GM12875 (cell line): ENCODE measurements around the gene SF3B6.

Experiments
- H3K4me3 ChIP-seq: one replicate; pipeline ENCODE4 v1.5.1; 2011; ENCODE audit warnings: low read depth, low read length, control low read depth
- CTCF ChIP-seq: IDR thresholded peaks from 2 replicates; pipeline ENCODE4 v1.5.1; 2011; ENCODE audit warnings: low read depth, mild to moderate bottlenecking, control low read depth, inconsistent platforms, low read length, moderate library complexity, borderline replicate concordance; ENCODE audit not compliant: insufficient read depth

The SF3B6 gene, protein sequence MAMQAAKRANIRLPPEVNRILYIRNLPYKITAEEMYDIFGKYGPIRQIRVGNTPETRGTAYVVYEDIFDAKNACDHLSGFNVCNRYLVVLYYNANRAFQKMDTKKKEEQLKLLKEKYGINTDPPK

DNA sequence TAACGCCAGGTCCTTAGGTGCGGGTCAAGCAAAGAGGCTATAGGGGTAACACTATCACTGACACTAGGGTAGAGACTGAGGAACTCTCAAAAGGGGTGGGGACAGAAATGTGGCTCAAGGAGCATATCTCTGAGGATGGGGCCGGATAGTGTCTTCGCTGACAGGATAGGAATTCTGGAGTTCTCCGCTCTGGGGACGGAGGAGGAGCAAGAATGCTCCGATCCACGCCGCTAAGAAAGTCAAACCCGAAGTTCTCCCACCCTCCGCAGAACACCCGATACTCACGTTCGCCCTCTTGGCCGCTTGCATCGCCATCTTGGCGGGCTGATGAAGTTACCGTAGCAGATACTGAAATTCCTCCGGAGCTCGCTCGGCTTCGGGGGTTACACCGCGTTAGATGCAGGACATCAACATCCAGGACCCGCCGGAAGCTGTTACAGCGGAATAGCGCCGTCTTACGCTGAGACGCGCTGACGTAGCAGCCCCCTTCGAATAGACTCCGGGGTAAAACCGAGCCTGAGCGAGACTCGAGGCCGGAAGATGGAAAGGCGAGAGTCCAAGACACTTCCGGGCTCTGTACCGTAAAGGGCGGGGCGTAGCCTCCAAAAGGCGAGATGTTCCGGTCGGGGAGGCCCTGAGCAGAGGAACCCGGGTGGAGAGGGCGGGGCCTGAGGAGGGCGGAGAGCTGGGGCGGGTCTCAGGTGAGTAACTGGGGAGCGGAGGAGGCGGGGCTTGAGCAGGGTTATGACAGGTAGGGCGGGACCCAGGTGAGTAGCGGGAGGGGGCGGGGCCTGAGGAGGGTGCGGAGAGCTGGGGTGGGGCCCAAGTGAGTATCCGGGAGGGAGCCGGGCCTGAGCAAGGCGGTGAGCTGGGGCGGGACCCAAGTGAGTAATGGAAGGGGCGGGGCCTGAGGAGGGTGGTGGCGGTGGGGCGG is at the start of gene SF3B6:
Gene SF3B6, minus strand, starts transcription at position 412 of the 934 bp plus-strand sequence. Its CDS starts 97 bp downstream, at position 315.
- peak within 1 kb of the TSS; percentile 81 for H3K4me3 ChIP-seq
- no peak for TF ChIP-seq CTCF

GRCh38 chr2:24123922-24124580 is 47.9 kb upstream of the SF3B6 start:
- H3K4me3 ChIP-seq = peak overlapping the region; percentile 73
- TF ChIP-seq CTCF = no peak

DNA sequence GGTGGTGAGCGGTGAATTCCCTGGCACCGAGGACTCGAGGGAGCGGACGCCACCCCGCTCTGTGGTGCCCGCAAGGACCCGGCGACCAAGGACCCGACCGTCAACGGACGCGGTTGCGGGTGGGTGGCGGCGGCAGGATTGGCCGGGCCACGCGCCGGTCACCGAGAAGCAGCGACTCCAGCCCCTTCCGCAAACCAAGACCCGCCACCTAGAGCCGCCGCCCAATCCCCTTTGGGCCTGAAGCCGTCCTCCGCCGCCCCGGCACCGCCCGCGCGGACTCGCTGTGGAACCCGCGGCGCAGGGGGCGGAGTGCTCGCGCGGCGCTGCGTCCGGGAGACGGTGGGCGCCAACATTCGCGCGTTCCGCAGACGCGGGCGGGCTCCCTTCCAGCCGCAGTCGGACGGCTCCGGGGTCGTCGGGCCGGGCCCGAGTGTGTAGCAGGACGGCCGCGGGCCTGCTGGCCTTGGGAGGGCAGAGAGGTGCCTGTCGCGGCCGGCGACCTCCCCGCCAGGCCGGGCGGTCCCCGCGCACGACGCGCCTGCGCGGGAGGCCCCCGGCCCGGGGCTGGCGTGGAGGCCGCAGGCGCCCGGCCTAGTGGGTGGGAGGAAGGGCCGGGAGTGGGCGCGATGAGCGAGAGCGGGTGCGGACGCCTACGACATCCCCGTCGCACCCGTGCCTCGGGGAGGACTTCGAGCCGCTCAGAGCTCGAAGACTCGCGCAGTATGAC is 47.2 kb upstream of the SF3B6 start, which contains the start of the genes FAM228B and PFN4:
Gene FAM228B, plus strand, starts transcription at position 275 of the 727 bp plus-strand sequence. CDS start 893 bp downstream, outside the sequence.
Gene PFN4, minus strand, starts transcription at position 140 of the 727 bp plus-strand sequence. CDS start 799 bp downstream, outside the sequence.
- TF ChIP-seq CTCF = no peak
- peak within 1 kb of the TSS; percentile 73 for H3K4me3 ChIP-seq

GRCh38 chr2:24122366-24123194 is 46.5 kb upstream of the SF3B6 start:
- no peak for TF ChIP-seq CTCF
- peak overlapping the region; percentile 73 for H3K4me3 ChIP-seq

- H3K4me3 ChIP-seq = no peak overlapping the region
- no peak for TF ChIP-seq CTCF
Measured at GRCh38 chr2:24121469-24121868, 45.3 kb upstream of the SF3B6 start.

- no peak for TF ChIP-seq CTCF
- no peak overlapping the region for H3K4me3 ChIP-seq
Measured at GRCh38 chr2:24121066-24121465, 44.9 kb upstream of the SF3B6 start.
